GM19455 (cell line): ENCODE results near the gene UBAC2.
"Not testable (repeated sequence)": the region's sequence is repeated elsewhere in the genome, so short reads cannot be mapped to it uniquely, and the experiment has no call there.

ENCODE experiments used
- ATAC-seq: cut with Tn5 transposase; IDR thresholded peaks from one replicate; pipeline ENCODE4 v1.9.1; 2021; ENCODE audit not compliant: unreplicated experiment

Gene UBAC2

DNA sequence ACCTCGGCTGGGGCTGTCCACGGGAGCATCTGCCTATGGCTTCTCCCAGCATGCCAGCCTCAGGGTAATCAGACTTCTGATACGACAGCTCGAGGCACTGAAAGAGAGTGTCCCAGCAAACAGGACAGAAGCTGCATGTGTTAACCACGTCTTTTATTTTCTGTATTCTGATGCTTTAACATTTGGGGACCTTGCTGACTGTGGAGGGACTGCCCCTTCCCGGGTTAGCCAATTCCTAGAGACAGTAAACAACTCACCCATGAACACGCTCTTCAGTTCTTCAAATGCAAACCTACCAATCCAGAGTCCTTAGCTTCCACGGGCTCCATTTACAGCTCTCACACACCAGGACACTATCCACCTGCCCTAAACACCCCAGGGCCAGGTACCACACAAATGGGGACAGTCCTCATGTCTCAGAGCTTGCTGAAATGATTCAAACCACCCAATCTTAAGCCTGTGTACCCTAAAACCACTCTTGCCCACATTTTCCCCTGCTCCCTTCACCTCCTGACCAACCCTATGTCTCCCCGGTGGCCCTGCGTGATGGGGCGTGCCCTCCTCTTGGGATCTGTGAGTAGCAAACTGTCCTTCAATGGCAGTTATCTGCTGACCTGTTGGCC, 208.9 kb downstream of the UBAC2 start:
- ATAC-seq: not testable (repeated sequence)

- not testable (repeated sequence) for ATAC-seq
Measured at GRCh38 chr13:99410646-99411475, 210.2 kb downstream of the UBAC2 start.

DNA sequence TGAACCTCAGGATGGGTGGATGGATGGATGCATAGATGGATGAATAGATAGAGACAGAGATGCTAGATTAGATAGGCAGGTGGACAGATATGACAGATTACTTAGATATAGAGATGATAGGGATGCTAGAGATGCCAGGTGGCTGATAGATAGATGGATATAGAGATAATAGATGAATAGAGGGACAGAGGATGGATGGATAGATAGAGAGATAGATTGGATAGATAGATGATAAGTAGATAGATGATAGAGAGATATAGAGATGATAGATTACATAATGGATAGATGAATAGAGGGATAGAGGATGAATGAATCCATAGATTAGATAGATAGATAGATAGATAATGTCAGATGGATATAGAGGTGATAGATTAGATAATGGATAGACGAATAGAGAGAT, 212.2 kb downstream of the UBAC2 start:
- ATAC-seq: no peak

DNA sequence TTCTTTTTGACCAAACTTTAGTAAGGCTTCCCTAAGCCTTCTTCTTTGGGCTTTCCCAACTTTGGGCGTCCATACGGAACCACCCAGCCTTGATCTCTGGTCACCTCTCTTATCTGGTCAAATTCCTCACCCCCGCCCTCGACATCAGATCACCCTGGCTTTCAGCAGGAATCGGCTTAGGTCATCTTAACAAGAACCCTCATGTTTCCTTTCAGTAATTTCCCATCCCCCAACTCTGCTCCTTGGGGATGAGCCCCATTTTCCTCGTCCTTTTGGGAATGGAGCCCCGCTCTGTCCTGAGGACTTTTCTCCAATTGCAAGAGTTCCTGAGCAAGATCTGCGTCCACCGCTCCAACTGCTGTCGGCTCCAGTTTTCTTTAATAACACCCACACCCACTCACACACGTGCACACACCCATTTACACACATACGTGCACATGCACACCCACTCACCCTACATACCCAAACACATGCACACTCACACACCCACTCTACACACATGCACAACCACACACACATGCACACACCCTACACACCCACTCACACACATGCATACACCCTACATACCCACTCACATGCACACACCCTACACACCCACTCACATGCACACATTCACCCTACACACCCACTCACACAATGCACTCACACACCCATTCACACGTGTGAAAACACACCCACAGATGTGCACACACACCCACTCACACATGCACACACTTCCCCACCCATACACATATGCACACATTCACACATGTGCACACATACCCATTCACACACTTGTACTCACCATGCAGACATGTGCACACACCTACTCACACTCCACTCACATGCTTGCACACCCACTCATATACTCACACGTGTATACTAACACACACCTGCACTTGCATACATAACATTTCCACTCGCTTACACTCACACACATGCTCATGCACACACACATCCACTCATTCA, 213.7 kb downstream of the UBAC2 start:
- no peak for ATAC-seq

- no peak for ATAC-seq
Measured at GRCh38 chr13:99415014-99415650, 214.5 kb downstream of the UBAC2 start.

- no peak for ATAC-seq
Measured at GRCh38 chr13:99415851-99416331, 215.2 kb downstream of the UBAC2 start.

DNA sequence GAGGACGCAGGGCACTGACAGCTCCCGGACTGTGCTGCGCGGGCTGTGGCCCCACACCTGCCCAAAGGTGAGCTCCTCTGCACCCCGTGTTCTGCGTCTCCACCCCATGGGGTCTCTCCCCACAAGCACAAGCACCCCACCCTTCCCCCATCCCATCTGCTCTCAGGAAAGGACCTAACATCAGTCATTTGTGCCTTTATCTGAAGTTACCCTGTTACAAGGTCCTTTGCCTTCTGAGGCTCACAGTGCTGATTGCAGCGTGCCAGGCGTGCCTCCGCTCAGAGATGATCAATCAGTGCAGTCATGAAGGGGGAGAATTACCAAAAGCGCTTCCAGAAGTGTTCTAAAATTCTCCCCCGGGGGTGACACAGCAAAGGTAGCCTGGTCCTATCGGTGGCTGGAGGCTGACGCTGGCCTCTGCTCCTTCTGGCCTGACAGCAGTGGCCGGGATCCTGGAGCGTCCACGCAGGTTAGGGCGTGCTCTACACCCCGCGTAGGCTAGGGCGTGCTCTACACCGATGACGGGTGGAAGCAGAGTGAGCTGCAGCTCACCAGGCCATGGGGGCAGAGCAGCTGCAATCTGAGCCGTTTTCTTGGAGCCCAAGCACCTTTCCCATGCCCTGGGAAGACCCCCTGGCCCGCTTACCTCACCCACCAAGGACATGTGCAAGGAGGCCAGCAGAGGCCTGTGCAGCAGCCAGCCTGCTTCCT, 215.9 kb downstream of the UBAC2 start:
- ATAC-seq: no peak

DNA sequence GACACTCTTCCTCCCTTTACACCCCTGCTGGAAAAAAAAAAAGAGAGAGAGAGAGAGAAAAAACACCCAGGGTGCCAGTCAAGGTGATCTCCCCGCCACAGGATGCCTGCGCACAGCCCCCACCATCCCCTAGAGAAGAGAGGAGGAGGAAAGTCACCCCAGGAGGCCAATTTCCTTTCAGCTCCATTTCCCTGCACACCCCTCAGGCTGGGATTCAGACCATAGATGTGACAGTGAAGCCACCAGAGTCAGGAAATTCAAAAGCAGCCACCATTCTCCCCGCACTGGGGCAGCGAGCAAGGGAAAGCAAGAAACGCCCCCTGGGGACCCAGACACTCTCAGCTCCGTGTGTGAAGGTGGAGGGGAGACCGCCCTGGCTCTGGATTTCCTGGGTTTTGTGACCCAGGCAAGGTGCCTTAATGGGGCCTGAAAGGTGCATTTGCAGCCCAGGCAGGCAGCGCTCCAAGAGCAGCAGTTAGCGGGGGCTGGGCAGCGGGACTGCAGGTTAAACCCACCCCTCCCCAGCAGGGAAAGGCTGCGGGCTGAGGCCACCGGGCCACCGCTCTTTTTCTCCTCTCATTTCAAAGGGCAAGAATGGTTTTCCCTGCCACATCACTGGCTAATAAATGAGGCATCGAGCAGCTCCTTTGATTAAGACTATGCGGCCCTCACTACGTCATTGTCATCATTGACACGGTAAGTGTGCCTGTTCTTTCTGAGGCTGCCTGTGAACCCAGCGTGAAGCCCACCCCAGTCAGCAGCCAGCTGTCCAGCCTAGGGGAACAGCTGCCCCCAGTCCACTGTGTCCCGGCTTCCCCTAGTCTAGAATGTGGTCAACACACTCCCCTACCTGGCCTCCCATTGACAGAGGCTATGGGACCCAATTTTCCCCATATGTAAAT, 216.8 kb downstream of the UBAC2 start:
- no peak for ATAC-seq

DNA sequence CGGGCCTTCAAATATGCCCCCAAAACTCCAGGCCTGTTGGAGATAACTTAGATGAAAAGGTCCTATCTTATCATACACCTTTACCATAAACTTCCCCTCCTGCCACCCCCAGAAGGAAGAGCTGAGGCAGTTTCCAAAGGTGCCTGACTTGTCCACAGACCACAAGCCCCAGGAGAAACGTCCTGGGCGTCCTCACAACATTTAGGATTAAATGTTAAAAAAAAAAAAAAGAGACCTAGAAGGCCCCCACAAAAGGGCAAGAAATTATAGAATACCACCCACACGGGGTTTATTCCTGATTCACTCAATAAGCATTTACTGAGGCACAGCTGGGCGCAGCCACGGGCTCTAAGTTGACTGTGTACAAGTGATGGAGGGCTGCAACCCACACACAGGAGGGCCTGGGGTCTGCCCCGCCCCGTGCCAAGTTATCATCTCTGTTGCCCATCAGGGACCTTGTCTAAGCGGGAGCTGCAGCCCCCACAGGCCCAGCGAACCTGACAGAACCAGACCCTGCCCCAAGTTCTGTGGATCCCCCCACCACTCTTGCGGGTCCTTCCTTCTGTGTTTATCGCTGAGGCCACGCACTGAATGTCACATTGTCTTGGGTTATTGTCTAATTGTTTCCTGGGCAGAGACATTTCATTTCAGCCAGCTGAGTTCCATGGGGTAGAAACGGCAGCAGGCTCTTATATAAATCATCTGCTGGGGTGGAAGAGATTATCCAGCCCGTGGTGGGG, 217.6 kb downstream of the UBAC2 start:
- no peak for ATAC-seq

- no peak for ATAC-seq
Measured at GRCh38 chr13:99418843-99419140, 218.1 kb downstream of the UBAC2 start.

DNA sequence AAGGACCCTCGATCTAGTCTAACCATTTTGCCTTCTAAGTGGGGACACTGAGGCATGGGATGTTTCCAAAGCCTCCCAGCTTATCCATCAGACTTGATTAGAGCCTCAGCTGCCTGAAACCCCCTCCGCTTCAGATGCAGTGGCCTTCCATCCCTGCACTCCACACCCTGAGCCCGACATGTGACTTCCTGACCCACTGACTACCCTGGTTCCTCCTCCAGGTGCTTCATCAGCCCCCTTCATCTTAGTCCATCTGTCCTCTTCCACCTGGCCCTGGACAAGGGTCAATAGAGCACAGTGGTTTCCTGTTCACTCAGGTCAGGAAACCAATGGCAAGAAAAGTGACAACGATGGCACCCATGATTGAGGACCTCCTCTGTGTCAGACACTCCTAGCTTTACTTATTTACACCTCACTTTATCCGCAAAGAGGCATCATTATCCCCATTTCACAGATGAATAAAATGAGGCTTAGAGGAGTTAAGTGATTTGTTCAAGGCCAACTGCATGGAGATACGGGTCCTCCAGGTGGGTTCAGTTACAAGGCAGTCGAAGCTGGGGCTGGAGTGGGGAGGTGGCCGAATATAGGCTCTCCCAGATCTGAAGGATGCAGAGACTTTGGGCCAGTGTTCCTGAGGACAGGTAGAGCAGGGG, 219.1 kb downstream of the UBAC2 start:
- peak; percentile 23 for ATAC-seq

DNA sequence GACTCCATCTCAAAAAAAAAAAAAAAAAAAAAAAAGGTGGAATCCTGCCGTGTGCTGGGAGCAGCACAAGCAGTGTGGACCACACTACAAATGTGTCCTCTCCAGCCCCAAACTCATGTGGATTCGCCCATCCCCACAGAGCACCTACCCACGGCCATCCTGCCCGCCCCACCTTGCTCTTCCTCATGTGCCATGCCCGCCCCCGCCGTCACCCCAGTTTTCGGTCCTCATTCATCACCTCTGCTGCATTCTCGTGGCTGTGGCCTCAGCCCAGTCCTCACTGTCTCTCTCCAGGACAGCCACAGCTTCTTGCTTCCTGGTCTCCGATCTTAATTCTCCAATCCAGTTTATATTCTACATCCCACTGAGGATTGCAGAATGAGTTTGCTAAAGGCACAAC, 220.6 kb downstream of the UBAC2 start:
- ATAC-seq: no peak

- ATAC-seq: no peak
Measured at GRCh38 chr13:99421758-99422585, 221.3 kb downstream of the UBAC2 start.

DNA sequence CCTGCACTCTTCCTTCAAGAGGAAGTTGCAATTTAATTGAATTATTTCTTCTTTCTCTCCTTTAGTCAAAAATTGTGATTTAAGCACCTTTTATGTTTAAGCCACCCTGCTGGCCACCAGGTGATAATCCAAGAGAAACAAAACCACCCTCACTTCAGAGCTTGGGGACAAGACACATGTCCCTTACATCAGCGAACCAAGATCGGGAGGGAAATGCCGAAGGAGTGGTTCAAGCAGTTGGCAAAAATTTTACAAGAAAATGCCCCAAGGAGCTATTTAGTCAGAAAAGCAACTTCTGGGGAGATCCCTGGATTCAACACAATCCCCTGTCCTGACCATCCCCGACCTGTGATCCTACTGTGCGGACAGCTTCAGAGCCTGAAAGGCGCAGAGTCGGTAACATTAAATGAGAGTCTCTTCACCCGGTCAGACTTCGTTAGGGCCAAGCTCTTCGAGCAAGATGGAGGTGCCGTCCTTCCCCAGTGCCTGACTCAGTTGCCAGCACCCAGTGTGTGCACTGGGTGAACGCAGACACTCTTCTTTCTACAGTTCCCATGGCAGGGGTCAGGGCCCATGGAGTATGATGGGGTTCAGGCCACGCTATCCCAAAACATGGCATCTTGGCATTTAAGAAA, 222.0 kb downstream of the UBAC2 start:
- ATAC-seq: no peak

DNA sequence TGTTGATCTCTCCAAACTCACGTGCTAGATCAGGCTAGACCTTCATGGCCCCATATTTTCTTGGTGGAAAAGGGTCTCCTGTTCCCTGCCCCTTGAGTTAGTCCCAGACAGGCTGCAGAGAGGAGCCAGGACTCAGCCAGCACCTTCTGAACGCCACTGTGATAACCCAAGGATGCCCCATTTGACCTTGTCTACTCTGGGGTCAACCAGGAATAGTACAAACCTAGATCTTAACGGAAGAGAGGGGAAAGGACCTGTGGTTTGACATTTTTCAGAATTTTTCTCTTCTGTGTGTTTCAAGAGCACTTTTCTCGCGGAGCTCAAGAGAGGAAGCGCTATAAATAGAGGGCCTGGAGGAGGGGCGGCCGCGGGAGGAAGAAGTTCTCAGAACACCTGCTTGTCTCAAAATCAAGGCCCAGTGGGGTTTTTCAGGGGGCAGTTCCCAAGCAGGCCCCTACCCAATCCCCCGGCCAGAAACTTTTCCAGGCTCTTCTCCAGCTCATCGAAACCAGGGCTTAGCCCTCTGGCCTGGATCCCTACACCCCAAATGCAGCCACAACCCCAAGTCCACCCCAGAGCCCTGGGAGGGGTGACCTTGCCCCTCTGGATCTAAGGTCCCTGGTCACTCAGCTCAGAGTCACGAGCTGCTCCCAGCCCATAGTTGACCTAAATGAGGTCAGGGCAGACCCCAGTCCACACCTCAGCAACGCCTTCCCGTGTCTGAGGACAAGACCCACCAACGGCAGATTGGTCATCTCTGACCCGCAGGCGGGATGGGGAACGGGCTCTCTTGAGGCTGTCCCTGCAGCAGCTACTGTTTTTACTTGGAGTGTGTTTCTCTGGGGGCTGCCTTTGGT, 225.1 kb downstream of the UBAC2 start:
- peak; percentile 73 for ATAC-seq

DNA sequence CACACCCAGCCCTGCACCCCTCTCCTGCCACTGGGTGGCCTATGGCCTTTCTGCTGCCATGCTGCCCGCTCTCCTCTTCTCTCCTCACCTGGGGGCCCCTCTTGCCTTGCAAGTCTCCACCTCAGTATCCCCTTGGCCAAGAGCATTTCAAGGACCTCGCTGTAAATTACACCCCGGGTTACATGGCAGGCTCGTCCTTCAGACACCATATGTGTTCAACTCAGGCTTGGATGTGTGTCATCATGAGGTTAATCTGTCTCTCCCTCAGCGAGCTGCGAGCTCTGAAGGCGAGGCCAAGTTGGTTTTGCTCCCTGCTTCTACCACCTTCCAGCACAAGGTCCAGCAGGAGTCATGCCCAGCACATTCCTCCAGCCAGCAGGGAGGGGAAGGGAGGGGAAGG, 225.8 kb downstream of the UBAC2 start:
- ATAC-seq: no peak
